ENCODE measurements around the gene CAPN10.

- TF ChIP-seq CTCF (IDR thresholded peaks at IDR 0.05): peak in 1 of 6 experiments; percentile 22
- peak in 3 of 4 donors; percentile 76 to 95 (median 89) for TF ChIP-seq POLR2A (IDR thresholded peaks at IDR 0.05)
Observed at GRCh38 chr2:240560084-240560479, 26.5 kb upstream of the CAPN10 start, which contains the start of gene DUSP28.
